K562 (cell line): ENCODE measurements around the gene VDR. TPM values are rescaled to one million over a fixed set of nuclear protein-coding genes. Genes with fewer than 3 reads are reported as not detected.

Experiments used
- ATAC-seq: fragments of 200-7000 bp; cut with Tn5 transposase; 3 replicates; pipeline ENCODE4 v1.9.1; 2020; ENCODE audit warnings: moderate library complexity
- BruUV-seq: library from RNA; stranded (reverse); fragments of 400-500 nt; replicated peaks from 2 replicates; lab custom pipeline; 2021; lab: Mats Ljungman, UMichigan
- CTCF ChIA-PET: fragments of 300-600 bp; formaldehyde crosslinking; extraction: SDS; loops from one replicate; lab custom pipeline; 2021; ENCODE audit warnings: low intra/inter-chr PET ratio; lab: Yijun Ruan, JAX
- POLR2A ChIA-PET: fragments of 300-600, 350-650 bp; sonication (Branson Sonifier 250); formaldehyde crosslinking; extraction: SDS; loops from one replicate; lab custom pipeline; 2021; ENCODE audit warnings: antibody characterized with exemption, inconsistent platforms; lab: Yijun Ruan, JAX
- DNase-seq, 4 experiments: peaks; one replicate each; pipeline versions ENCODE4 v3.0.0 to v3.0.0-alpha.2; 2011 to 2018; ENCODE audit warnings: low spot score in 3 of 4, mixed read lengths in 3 of 4; ENCODE audit errors: extremely low read depth in 1 of 4
- FAIRE-seq: peaks from 2 replicates; lab custom pipeline; 2011; peaks lifted over from hg19 to GRCh38; lab: Jason Lieb, UNC
- H2AFZ ChIP-seq: 2 replicates; pipeline ENCODE4 v1.6.0; 2011; ENCODE audit warnings: low read depth, low read length, control low read depth, inconsistent platforms
- H3K27ac ChIP-seq: fragments of 200-600 bp; 3 replicates; pipeline ENCODE4 v1.8.0; 2011; ENCODE audit warnings: low read depth, mild to moderate bottlenecking, control low read depth, inconsistent platforms, low read length, moderate library complexity, mixed read lengths; ENCODE audit errors: extremely low read depth
- H3K27me3 ChIP-seq, 2 experiments: fragments of 300-600 bp in 1 of 2; 2 replicates in 1 of 2; 3 replicates in 1 of 2; pipeline versions ENCODE4 v1.6.0 to v1.8.0; 2011; ENCODE audit warnings: inconsistent platforms in 2 of 2, low read length in 2 of 2, mild to moderate bottlenecking in 1 of 2, mixed read lengths in 1 of 2, moderate library complexity in 1 of 2; ENCODE audit not compliant: control insufficient read depth in 2 of 2, insufficient read depth in 2 of 2
- H3K36me3 ChIP-seq: fragments of 300-600 bp; 3 replicates; pipeline ENCODE4 v1.8.0; 2011; ENCODE audit warnings: mild to moderate bottlenecking, low read length, inconsistent platforms; ENCODE audit not compliant: control insufficient read depth, insufficient read depth
- H3K4me1 ChIP-seq, 2 experiments: fragments of 200-600 bp in 1 of 2; replicated peaks in 1 of 2; 2 replicates in 1 of 2; 3 replicates in 1 of 2; pipeline versions ENCODE4 v1.5.1 to v1.8.0; 2011; ENCODE audit warnings: inconsistent platforms in 2 of 2, low read length in 2 of 2, mild to moderate bottlenecking in 1 of 2, mixed read lengths in 1 of 2, moderate library complexity in 1 of 2; ENCODE audit not compliant: control insufficient read depth in 2 of 2, insufficient read depth in 2 of 2
- H3K4me2 ChIP-seq: 2 replicates; pipeline ENCODE4 v1.6.1; 2011; ENCODE audit warnings: low read length, control low read depth, inconsistent platforms, mixed read lengths; ENCODE audit not compliant: insufficient read depth
- H3K4me3 ChIP-seq: fragments of 200-600 bp; sonication (generic), shearing (Covaris generic); 2 replicates; pipeline ENCODE4 v1.5.1; 2016; ENCODE audit warnings: control low read depth, inconsistent platforms
- H3K79me2 ChIP-seq: fragments of 200-600 bp; 3 replicates; pipeline ENCODE4 v1.8.0; 2011; ENCODE audit warnings: low read length, inconsistent platforms; ENCODE audit not compliant: control insufficient read depth, insufficient read depth
- H3K9ac ChIP-seq, 2 experiments: 2 replicates each; pipeline versions ENCODE4 v1.6.0 to v1.6.1; 2011; ENCODE audit warnings: low read depth in 2 of 2, low read length in 2 of 2, control low read depth in 1 of 2, inconsistent platforms in 1 of 2, mild to moderate bottlenecking in 1 of 2, mixed read lengths in 1 of 2; ENCODE audit not compliant: insufficient read depth in 1 of 2
- H3K9me1 ChIP-seq: one replicate; pipeline ENCODE4 v1.6.0; 2011; ENCODE audit warnings: inconsistent platforms, mild to moderate bottlenecking, low read length, moderate library complexity; ENCODE audit not compliant: control insufficient read depth, insufficient read depth
- H3K9me3 ChIP-seq: replicated peaks from 2 replicates; pipeline ENCODE4 v1.5.1; 2011; ENCODE audit warnings: low read depth, low read length, inconsistent platforms; ENCODE audit not compliant: control insufficient read depth, insufficient read depth
- H4K20me1 ChIP-seq: replicated peaks from 2 replicates; pipeline ENCODE4 v1.6.1; 2011; ENCODE audit warnings: low read length, inconsistent platforms, mixed read lengths; ENCODE audit not compliant: control insufficient read depth, insufficient read depth
- BCL6 ChIP-seq: fragments of 250-450 bp; sonication (Bioruptor Pico); IDR thresholded peaks from 2 replicates; pipeline ENCODE4 v1.4.0; 2020
- HMBOX1 ChIP-seq: sonication (generic); IDR thresholded peaks from 2 replicates; pipeline ENCODE4 v1.6.1; 2016
- HNRNPLL ChIP-seq: fragments of 200-400 bp; formaldehyde crosslinking; IDR thresholded peaks from 2 replicates; pipeline ENCODE4 v1.6.1; 2017; ENCODE audit warnings: low read length, low read depth, mild to moderate bottlenecking; ENCODE audit not compliant: poor library complexity, severe bottlenecking
- IFI16 ChIP-seq: fragments of 250-450 bp; sonication (Bioruptor Pico); IDR thresholded peaks from 2 replicates; pipeline ENCODE4 v2.1.2; 2022; ENCODE audit warnings: mild to moderate bottlenecking, inconsistent platforms
- KLF1 ChIP-seq: fragments of 450-650 bp; IDR thresholded peaks from 2 replicates; pipeline ENCODE4 v1.6.1; 2016; ENCODE audit warnings: missing genetic modification characterization, missing compliant biosample characterization
- KLF6 ChIP-seq: fragments of 250-450 bp; sonication (Bioruptor Pico); IDR thresholded peaks from 2 replicates; pipeline ENCODE4 v1.4.0; 2020; ENCODE audit warnings: mild to moderate bottlenecking, moderate library complexity, borderline replicate concordance
- MYC ChIP-seq, 2 experiments: fragments of 250-450 bp in 1 of 2; sonication (Bioruptor Pico) in 1 of 2; IDR thresholded peaks; 2 replicates each; pipeline versions ENCODE4 v1.5.1 to v1.6.1; 2012 to 2021; ENCODE audit warnings: low read depth in 2 of 2, borderline replicate concordance in 1 of 2, improper control_type of control experiment in 1 of 2, low read length in 1 of 2, mild to moderate bottlenecking in 1 of 2, moderate library complexity in 1 of 2
- NFRKB ChIP-seq: fragments of 450-650 bp; IDR thresholded peaks from 2 replicates; pipeline ENCODE4 v1.6.1; 2016; ENCODE audit warnings: low read depth
- NR0B1 ChIP-seq: fragments of 450-650 bp; IDR thresholded peaks from one replicate; pipeline ENCODE4 v1.6.1; 2018; ENCODE audit warnings: mild to moderate bottlenecking, moderate library complexity; ENCODE audit not compliant: partially characterized antibody
- PHF8 ChIP-seq: fragments of 200-600 bp; sonication (generic); IDR thresholded peaks from 2 replicates; pipeline ENCODE4 v1.6.1; 2012; ENCODE audit warnings: mixed run types, mild to moderate bottlenecking, inconsistent platforms, low read length, moderate library complexity, borderline replicate concordance
- PTTG1 ChIP-seq: fragments of 450-650 bp; IDR thresholded peaks from 2 replicates; pipeline ENCODE4 v1.6.1; 2016; ENCODE audit warnings: low read depth, mild to moderate bottlenecking, missing genetic modification characterization, missing compliant biosample characterization
- RBM22 ChIP-seq: fragments of 200-400 bp; formaldehyde crosslinking; IDR thresholded peaks from 2 replicates; pipeline ENCODE4 v1.6.1; 2018; ENCODE audit warnings: low read length, low read depth; ENCODE audit not compliant: poor library complexity, severe bottlenecking
- SRSF9 ChIP-seq: fragments of 200-400 bp; formaldehyde crosslinking; IDR thresholded peaks from 2 replicates; pipeline ENCODE4 v1.6.1; 2017; ENCODE audit warnings: low read depth, low read length, borderline replicate concordance
- ZNF143 ChIP-seq: sonication (generic); formaldehyde crosslinking; IDR thresholded peaks from 2 replicates; pipeline ENCODE4 v1.9.0; 2022; ENCODE audit warnings: mild to moderate bottlenecking, missing genetic modification reagents
- ZNF316 ChIP-seq: fragments of 450-650 bp; IDR thresholded peaks from 2 replicates; pipeline ENCODE4 v1.6.1; 2016
- ZNF354B ChIP-seq: fragments of 250-450 bp; sonication (Bioruptor Pico); IDR thresholded peaks from 2 replicates; pipeline ENCODE4 v1.4.0; 2020
- WGBS: fragments of 100-300 bp; shearing (Covaris generic); methylation state at CpG from one replicate; pipeline ENCODE4 v1.1.6; 2016; ENCODE audit warnings: low coverage, mixed read lengths; ENCODE audit not compliant: insufficient coverage; ENCODE audit errors: missing lambda C conversion rate; 5-methylcytosine and 5-hydroxymethylcytosine counted together
- in situ Hi-C: fragments of 300-500 bp; cut with MboI; formaldehyde crosslinking; loops from 4 replicates; pipeline ENCODE4 v1.15.0; 2018; ENCODE audit warnings: inconsistent platforms, mixed read lengths
- intact Hi-C: fragments of 100-400 bp; cut with micrococcal nuclease; formaldehyde crosslinking; loops from 2 replicates; pipeline ENCODE4 v1.14.2; 2022
- polyA plus RNA-seq, 8 experiments: library from polyadenylated mRNA; depleted of rRNA in 4 of 8; stranded (reverse) in 5 of 8; unstranded in 3 of 8; fragments of >200 nt; fragmentation: Nextera tagmentation in 2 of 8; fragmentation: Illumina TruSeq in 1 of 8; extraction: Ambion mirVana in 2 of 8; extraction: Trizol in 1 of 8; gene quantifications; 2 replicates each; pipeline versions ENCODE4 v1.2.1 to v1.2.3, GENCODE V29; 2011 to 2014; ENCODE audit warnings: inconsistent platforms in 1 of 8, missing spikeins in 1 of 8
- total RNA-seq, 7 experiments: library from RNA; depleted of rRNA in 6 of 7; stranded (reverse); fragments of >200 nt in 6 of 7; fragmentation: Illumina TruSeq in 2 of 7; extraction: Trizol in 2 of 7; gene quantifications; 2 replicates each; pipeline versions ENCODE4 v1.2.1 to v1.2.3, GENCODE V29; 2011 to 2021; ENCODE audit warnings: low replicate concordance in 1 of 7

VDR gene
- total and polyA plus RNA-seq, 9 of the 15 experiments (the other 6 are each of a cell fraction or from before 2014, with no cell fraction given), result 0.61 to 4.8 (median 2.0) TPM

GRCh38 chr12:47881826-47882427, 22.9 kb downstream of the VDR start:
- in situ Hi-C loops (no loop called here), intact Hi-C loops (no loop called here)
- H3K9me1 ChIP-seq, result no peaks in the 10 kb centered on the region
- ATAC-seq (no peak), DNase-seq (no peak), FAIRE-seq (no peak)
- no peaks in the 10 kb centered on the region; a peak in 1 of 5 replicates for H3K27me3 ChIP-seq
- H3K4me3 ChIP-seq, result no peak overlapping the region
- 0 out of 2 replicates have a peak, but pooled peaks cover 3% of the 10 kb centered on the region for H4K20me1 ChIP-seq
- no peak overlapping the region for H2AFZ ChIP-seq
- no peaks in the 10 kb centered on the region for H3K9me3 ChIP-seq
- 14% methylated on average over 8 of the region's 8 CpGs for WGBS
- no peaks in the 10 kb centered on the region for H3K79me2 ChIP-seq
- peaks cover 6 to 18% of the 10 kb centered on the region in 2 experiments for H3K4me1 ChIP-seq
- CTCF ChIA-PET, result no interaction called here
- POLR2A ChIA-PET, result no interaction called here
- H3K36me3 ChIP-seq, result no peaks in the 10 kb centered on the region
- no peak overlapping the region for H3K27ac ChIP-seq
- no peak overlapping the region for H3K4me2 ChIP-seq
- BruUV-seq, result no TSS peak
- peak overlapping the region in 1 of 2 experiments; percentile 6; a peak in 1 of 4 replicates for H3K9ac ChIP-seq
- TF ChIP-seq ZNF316 (no peak), SRSF9 (no peak), BCL6 (CRISPR knock-in tag) (no peak), HNRNPLL (no peak), HMBOX1 (no peak), KLF6 (CRISPR knock-in tag) (no peak), MYC (IDR thresholded peaks at IDR 0.05; ENCODE audit: low read depth, low read length) (0 out of 2 replicates have a peak, but pooled peaks have one; percentile 17), MYC (CRISPR knock-in tag; IDR thresholded peaks at IDR 0.05; ENCODE audit: borderline replicate concordance, low read depth) (no peak), NR0B1 (no peak), KLF1 (tag) (no peak), ZNF354B (CRISPR knock-in tag) (no peak), PHF8 (no peak), ZNF143 (CRISPR knock-in tag) (no peak), PTTG1 (tag) (no peak), NFRKB (no peak), IFI16 (CRISPR knock-in tag) (no peak), RBM22 (no peak)
